MM.1S (cell line): ENCODE data around the gene APPL2.

ENCODE experiments used
- DNase-seq: peaks from one replicate; pipeline ENCODE4 v3.0.0-alpha.2; 2015
- H2AFZ ChIP-seq: fragments of 300-600 bp; sonication (generic); 2 replicates; pipeline ENCODE4 v1.6.0; 2016; ENCODE audit warnings: antibody characterized with exemption, low read length
- H3F3A ChIP-seq: fragments of 300-600 bp; sonication (generic); 2 replicates; pipeline ENCODE4 v1.6.1; 2016; ENCODE audit warnings: mild to moderate bottlenecking, antibody characterized with exemption, low read length, moderate library complexity, mixed read lengths; ENCODE audit not compliant: insufficient read depth
- H3K27ac ChIP-seq: fragments of 300-600 bp; sonication (generic); 2 replicates; pipeline ENCODE4 v1.5.1; 2016; ENCODE audit warnings: mild to moderate bottlenecking, low read length
- H3K27me3 ChIP-seq: fragments of 300-600 bp; sonication (generic); replicated peaks from 2 replicates; pipeline ENCODE4 v1.6.0; 2016; ENCODE audit warnings: low read length; ENCODE audit not compliant: insufficient read depth
- H3K36me3 ChIP-seq: fragments of 300-600 bp; sonication (generic); replicated peaks from 2 replicates; pipeline ENCODE4 v1.6.1; 2016; ENCODE audit warnings: mild to moderate bottlenecking, low read length, mixed read lengths; ENCODE audit not compliant: insufficient read depth
- H3K4me1 ChIP-seq: fragments of 300-600 bp; sonication (generic); 2 replicates; pipeline ENCODE4 v1.6.1; 2016; ENCODE audit warnings: low read length, mixed read lengths
- H3K4me2 ChIP-seq: fragments of 300-600 bp; sonication (generic); 2 replicates; pipeline ENCODE4 v1.6.0; 2016; ENCODE audit warnings: low read depth, low read length
- H3K4me3 ChIP-seq: fragments of 300-600 bp; sonication (generic); 2 replicates; pipeline ENCODE4 v1.5.1; 2016; ENCODE audit warnings: low read length, mixed read lengths
- H3K79me2 ChIP-seq: fragments of 300-600 bp; sonication (generic); 2 replicates; pipeline ENCODE4 v1.6.1; 2016; ENCODE audit warnings: mixed run types, low read length, mixed read lengths
- H3K9ac ChIP-seq: fragments of 300-600 bp; sonication (generic); 2 replicates; pipeline ENCODE4 v1.6.1; 2016; ENCODE audit warnings: low read length, mixed read lengths
- H3K9me2 ChIP-seq: fragments of 300-600 bp; sonication (generic); replicated peaks from 2 replicates; pipeline ENCODE4 v1.6.1; 2016; ENCODE audit warnings: mild to moderate bottlenecking, low read length, mixed read lengths; ENCODE audit not compliant: insufficient read depth
- H3K9me3 ChIP-seq: fragments of 300-600 bp; sonication (generic); replicated peaks from 2 replicates; pipeline ENCODE4 v1.6.1; 2016; ENCODE audit warnings: mild to moderate bottlenecking, low read length, mixed read lengths; ENCODE audit not compliant: insufficient read depth
- H4K20me1 ChIP-seq: fragments of 300-600 bp; sonication (generic); 2 replicates; pipeline ENCODE4 v1.6.1; 2016; ENCODE audit warnings: mild to moderate bottlenecking, low read length, moderate library complexity, mixed read lengths; ENCODE audit not compliant: insufficient read depth
- CTCF ChIP-seq: fragments of 300-600 bp; sonication (generic); IDR thresholded peaks from 2 replicates; pipeline ENCODE4 v1.5.1; 2016; ENCODE audit warnings: antibody characterized with exemption, low read length, mixed read lengths
- EZH2 ChIP-seq: fragments of 300-600 bp; sonication (generic); optimal IDR thresholded peaks from 2 replicates; pipeline ENCODE3; 2017; ENCODE audit warnings: low read depth, mild to moderate bottlenecking, antibody characterized with exemption, low read length, mixed read lengths
- EZH2phosphoT487 ChIP-seq: fragments of 300-600 bp; sonication (generic); IDR thresholded peaks from 2 replicates; pipeline ENCODE4 v1.6.1; 2018; ENCODE audit warnings: antibody characterized with exemption, low read length

The APPL2 gene

GRCh38 chr12:105270671-105271255 is 34.8 kb upstream of the APPL2 start:
- Histone ChIP-seq H3F3A (no peaks in the 10 kb centered on the region), H3K27me3 (no peaks in the 10 kb centered on the region), H3K9ac (no peak overlapping the region), H3K4me3 (no peak overlapping the region), H3K79me2 (no peaks in the 10 kb centered on the region), H3K9me2 (no peaks in the 10 kb centered on the region), H3K27ac (no peak overlapping the region), H3K4me2 (no peak overlapping the region), H3K36me3 (no peaks in the 10 kb centered on the region), H4K20me1 (no peaks in the 10 kb centered on the region), H3K4me1 (no peaks in the 10 kb centered on the region), H3K9me3 (no peaks in the 10 kb centered on the region), H2AFZ (no peak overlapping the region)
- no peak for TF ChIP-seq EZH2phosphoT487
- no peak for DNase-seq

GRCh38 chr12:105267711-105268110 is 31.7 kb upstream of the APPL2 start:
- Histone ChIP-seq H3K9ac (no peak overlapping the region), H3K36me3 (no peaks in the 10 kb centered on the region), H3K4me1 (no peaks in the 10 kb centered on the region), H3K27ac (no peak overlapping the region), H3K9me2 (no peaks in the 10 kb centered on the region), H3K4me2 (no peak overlapping the region), H3K9me3 (no peaks in the 10 kb centered on the region), H3F3A (no peaks in the 10 kb centered on the region), H3K27me3 (no peaks in the 10 kb centered on the region), H3K79me2 (no peaks in the 10 kb centered on the region), H3K4me3 (no peak overlapping the region), H2AFZ (no peak overlapping the region), H4K20me1 (no peaks in the 10 kb centered on the region)
- TF ChIP-seq EZH2phosphoT487 (no peak), CTCF (no peak), EZH2 (no peak)
- DNase-seq, result no peak

GRCh38 chr12:105264771-105265170 is 28.8 kb upstream of the APPL2 start:
- Histone ChIP-seq H3K36me3 (no peaks in the 10 kb centered on the region), H3K27me3 (no peaks in the 10 kb centered on the region), H3K27ac (no peak overlapping the region), H3K79me2 (no peaks in the 10 kb centered on the region), H3K9me3 (no peaks in the 10 kb centered on the region), H3K4me3 (no peak overlapping the region), H2AFZ (no peak overlapping the region), H3K9ac (no peak overlapping the region), H3F3A (no peaks in the 10 kb centered on the region), H3K4me1 (0 out of 2 replicates have a peak, but pooled peaks cover 12% of the 10 kb centered on the region), H4K20me1 (no peaks in the 10 kb centered on the region), H3K9me2 (no peaks in the 10 kb centered on the region), H3K4me2 (no peak overlapping the region)
- no peak for TF ChIP-seq EZH2phosphoT487
- no peak for TF ChIP-seq CTCF
- no peak for TF ChIP-seq EZH2
- DNase-seq, result no peak

- H3K9me3 ChIP-seq, result no peaks in the 10 kb centered on the region
- no peak overlapping the region for H2AFZ ChIP-seq
- H3K9me2 ChIP-seq, result no peaks in the 10 kb centered on the region
- H3K27ac ChIP-seq, result no peak overlapping the region
- H3K4me2 ChIP-seq, result no peak overlapping the region
- no peaks in the 10 kb centered on the region for H3F3A ChIP-seq
- H3K4me3 ChIP-seq, result no peak overlapping the region
- no peaks in the 10 kb centered on the region for H3K36me3 ChIP-seq
- no peak for TF ChIP-seq EZH2
- no peak for TF ChIP-seq CTCF
- TF ChIP-seq EZH2phosphoT487, result no peak
- H4K20me1 ChIP-seq, result no peaks in the 10 kb centered on the region
- no peaks in the 10 kb centered on the region for H3K79me2 ChIP-seq
- DNase-seq, result no peak
- no peaks in the 10 kb centered on the region for H3K27me3 ChIP-seq
- H3K4me1 ChIP-seq, result 0 out of 2 replicates have a peak, but pooled peaks cover 12% of the 10 kb centered on the region
- H3K9ac ChIP-seq, result no peak overlapping the region
Observed at GRCh38 chr12:105262461-105263184, 26.6 kb upstream of the APPL2 start.
